GM19395 (cell line): ENCODE data around the gene ZFP69B.

Experiments used
- ATAC-seq: cut with Tn5 transposase; IDR thresholded peaks from one replicate; pipeline ENCODE4 v1.9.1; 2021; ENCODE audit warnings: mild to moderate bottlenecking, moderate library complexity; ENCODE audit not compliant: unreplicated experiment

ZFP69B gene

DNA sequence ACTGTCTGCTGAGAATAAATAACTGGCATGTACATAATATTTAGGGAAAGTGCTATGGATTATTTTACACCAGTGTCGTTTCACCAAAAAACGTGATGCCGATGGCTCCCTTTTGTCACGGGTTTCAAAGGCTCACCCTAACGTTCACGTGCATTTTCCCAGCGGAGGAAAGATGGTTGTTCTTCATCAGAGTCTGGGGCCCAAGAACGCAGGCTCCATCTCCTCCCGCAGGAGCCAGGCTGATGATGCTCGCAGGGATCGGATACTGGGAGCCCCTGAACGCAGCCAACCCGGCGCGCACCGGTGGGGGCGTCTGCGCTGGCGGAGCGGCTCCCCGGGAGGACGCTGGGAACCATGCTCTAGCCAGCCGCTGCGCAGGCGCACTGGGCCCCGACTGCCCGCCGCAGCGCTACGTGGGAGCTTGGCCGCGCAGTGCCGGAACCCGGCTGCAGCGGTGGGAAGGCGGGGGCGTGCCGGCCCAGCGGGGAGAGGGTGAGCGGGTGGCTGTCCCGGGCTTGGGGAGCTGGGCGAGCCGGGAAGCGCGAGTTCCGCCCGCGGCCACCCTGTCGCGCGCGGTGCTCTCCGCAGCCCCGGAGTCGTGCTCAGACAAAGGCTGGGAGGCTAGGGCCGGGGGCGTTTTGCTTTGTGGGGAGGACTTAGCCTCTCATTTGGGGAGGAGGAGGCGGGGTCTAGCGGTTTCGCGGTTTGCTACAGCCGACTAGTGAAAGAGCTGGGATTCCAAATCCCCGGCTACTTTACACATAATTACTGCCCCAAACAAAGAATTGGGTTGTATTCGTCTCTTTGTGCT is at the start of gene ZFP69B:
Gene ZFP69B (plus strand): TSS at position 793 of the 811 bp plus-strand sequence. CDS start 486 bp downstream, outside the sequence.
- ATAC-seq, result peak; percentile 84

DNA sequence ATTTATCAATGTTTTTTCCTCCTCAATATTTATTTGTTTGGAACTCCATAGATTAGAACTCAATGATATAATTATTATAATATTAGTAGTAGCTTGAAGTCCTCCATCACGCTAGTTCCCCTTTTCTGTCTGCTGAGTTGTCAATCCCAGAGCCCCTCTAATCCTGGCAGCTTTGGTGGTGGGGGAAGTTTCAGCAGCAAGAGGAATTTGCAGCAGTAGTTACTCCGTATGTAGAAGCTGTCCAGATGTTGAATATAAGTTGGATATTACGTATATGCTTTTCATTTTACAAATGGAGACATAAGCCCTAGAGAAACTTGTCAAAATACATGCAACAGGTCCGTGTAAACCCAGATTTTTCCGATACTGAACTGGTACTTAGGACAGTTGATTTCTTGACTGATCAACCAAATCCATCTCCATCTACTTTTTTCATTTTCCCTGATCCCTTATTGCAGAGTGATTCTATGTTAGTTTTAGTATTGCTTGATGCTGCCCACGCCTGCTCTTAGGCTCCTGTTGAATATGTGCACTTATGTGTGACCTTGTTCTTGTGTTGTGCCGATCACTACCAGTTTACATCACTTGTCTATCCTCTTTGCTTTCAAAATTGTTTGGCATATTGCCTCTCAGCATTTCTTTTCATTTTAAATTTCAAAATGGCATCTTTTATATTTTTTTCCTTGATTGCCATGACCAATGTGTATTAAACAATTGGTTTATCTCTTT is 48.6 kb upstream of the ZFP69B start:
- ATAC-seq, result no peak

DNA sequence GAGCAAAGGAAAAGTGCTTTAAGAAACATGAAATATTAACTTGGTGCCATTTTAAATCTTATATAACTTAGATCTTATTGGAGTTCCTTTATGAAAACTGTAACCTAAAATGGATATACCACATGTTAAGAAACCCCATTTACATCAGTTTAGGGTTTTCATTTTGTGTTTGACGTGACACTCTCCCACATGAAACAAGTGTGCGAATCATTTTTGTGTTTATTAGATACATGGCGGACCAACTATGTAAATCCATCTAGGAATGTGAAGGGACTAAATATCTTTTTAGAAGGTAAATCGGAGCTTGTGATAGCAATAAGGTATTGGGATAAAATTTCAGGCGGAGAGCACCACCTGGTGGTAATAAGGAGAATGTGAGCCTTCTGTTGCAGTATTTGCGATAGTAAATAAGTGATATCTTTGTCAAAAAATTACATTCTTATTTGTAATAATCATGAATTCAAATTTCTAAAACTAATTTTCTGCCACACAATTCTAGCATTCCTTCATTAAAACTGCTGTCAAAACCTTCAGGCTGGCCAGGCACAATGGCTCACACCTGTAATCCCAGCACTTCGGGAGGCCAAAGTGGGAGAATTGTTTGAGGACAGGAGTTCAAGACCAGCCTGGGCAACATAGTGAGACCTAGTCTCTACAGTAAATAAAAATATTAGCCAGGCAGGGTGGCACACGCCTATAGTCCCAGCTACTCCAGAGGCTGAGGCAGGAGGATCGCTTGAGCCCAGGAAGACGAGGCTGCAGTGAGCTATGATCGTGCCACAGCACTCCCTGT is 45.4 kb upstream of the ZFP69B start:
- no peak for ATAC-seq

DNA sequence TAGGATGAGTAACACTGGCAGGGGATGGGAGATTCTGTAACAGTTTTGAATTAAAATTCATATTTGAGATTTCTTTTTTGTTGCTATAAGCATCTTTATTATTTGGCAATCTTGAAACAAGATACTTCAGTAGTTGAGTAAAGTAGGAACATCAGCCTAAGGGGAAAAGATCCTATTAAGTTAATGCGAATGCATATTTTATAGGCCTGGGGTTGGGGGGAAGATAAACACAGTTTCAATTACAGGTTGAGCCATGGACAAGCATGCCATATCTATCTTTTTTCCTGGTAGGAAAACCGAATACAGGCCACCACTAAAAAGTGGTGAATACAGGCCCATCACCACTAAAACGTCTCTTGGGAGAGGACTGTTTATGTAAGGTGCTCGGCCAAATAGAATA is 44.5 kb upstream of the ZFP69B start:
- no peak for ATAC-seq

DNA sequence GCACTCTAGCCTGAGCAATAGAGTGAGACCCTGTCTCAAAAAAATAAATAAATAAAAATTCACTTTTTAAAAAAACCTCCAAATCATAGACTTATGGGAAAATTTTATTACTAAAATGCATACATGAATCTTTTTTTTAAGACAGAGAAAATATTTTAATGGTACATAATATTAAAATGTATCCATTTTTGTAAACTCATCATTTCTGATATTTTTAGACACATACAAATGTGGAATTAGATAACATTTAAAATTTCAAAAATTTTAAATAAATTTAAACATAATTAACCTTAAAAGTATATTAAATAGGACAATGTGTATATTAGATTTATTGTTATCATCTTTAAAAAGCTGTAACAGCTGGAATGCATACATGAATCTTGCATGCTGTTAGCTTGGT is 42.8 kb upstream of the ZFP69B start:
- ATAC-seq, result no peak

DNA sequence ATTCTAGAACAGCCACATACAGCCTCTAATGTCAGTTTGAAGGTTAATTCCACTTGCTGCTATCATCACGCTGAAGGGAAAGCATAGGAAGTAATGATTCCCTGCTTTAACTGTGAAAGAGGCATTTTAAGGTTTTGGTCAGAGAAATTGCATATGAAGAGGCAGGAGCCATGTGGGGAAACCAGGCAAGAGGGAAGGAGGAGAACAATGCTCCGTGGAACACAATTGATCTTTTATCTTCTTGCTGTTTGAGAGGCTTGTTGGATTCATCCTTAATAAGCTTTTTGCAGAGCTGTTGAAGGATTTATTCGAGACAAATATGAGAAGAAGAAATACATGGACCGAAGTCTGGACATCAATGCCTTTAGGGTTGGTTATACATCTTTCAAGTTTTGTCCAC is 40.8 kb upstream of the ZFP69B start:
- ATAC-seq, result no peak

DNA sequence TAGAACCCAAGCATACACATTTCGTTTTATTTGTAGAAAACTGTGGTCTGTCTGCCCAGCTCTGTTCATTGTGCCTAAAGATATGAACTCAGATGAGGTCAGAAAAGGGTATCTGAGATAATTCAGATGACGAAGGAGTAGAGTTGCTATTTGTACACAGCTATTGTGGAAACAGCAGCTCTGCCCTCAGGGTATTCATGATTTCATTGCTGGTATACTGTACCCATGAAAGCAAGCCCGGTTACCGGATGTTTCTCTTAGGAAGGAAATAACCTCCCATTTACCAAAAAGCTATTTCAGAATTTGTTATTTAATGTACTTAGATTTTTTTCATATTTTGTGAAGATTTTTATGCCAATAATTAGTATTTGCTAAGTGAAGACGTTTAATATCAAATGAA is 39.0 kb upstream of the ZFP69B start:
- no peak for ATAC-seq

DNA sequence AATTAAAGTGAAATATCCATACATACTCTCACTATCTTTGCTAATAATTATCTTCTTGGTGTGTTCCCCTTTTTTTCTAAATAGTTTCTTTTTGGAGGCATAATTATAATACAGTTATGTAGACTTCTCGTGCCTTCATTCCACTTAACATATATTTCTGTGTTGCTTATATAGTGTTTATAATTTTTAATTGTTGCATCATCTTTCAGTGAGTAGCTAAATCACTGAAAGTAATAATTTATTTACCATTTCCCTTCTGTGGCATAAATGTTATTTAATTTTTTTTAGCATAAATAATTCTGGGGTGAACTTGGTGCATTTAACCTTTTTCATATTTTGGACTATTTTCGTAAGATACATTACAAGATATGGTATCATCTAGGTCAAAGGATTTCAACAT is 38.4 kb upstream of the ZFP69B start:
- ATAC-seq, result no peak

DNA sequence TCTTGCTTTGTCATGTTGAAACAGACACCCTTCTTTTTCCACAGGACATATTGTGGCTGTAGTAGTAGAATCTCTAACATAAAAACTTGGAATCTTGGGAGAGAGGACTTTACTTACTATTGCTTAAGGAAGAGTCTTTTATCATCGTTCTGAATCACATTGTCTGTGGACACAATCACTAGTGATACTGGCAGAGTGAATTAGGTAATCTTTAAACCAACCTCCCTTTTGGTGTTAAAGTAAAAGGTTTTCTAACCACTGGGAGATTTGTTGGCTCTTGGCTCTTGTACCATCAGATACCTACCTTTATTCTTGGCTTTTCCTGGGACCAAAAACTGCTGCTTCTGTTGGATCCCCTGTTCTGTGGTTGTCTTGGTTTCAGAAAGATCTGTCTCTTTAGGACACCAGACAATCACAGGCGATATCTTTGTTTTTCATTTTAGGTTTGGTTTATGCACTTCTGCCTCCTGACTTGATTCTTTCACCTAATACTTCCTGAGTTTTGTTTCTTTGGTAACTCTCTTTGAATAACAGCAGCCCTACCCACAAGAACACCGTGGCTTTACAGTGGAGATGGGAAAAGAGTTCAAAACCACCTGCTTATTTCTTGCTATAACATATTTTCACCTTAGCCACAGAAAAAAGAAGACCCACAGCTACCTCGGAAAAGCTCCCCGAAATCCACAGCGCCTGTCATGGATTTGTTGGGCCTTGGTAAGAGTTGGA is 36.6 kb upstream of the ZFP69B start:
- ATAC-seq, result no peak

DNA sequence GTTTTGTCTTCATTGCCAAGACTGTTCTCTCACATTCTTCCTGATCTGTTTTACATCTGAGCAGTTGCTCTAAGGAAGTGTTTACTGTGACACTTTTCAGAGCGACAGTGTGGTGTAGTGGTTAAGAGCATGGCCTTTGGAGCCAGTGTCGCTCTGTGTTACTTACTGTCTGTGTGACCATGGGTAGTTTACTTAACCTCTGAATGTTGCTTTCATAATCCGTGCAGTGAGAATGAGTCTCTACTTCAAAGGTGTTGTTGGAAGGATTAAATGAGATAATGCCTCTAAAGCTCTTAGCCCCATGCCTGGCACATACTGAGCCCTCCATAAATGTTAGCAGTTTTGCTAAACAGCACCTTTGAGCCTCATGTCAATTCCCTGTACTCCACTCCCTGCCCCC is 35.9 kb upstream of the ZFP69B start:
- ATAC-seq, result no peak

DNA sequence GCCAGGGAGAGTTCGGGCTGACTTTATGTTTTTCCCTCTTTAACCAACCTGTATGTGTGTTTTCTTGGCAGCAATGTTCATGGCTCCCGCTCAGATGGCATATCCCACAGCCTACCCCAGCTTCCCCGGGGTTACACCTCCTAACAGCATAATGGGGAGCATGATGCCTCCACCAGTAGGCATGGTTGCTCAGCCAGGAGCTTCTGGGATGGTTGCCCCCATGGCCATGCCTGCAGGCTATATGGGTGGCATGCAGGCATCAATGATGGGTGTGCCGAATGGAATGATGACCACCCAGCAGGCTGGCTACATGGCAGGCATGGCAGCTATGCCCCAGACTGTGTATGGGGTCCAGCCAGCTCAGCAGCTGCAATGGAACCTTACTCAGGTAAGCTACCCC is 33.6 kb upstream of the ZFP69B start:
- ATAC-seq, result no peak

DNA sequence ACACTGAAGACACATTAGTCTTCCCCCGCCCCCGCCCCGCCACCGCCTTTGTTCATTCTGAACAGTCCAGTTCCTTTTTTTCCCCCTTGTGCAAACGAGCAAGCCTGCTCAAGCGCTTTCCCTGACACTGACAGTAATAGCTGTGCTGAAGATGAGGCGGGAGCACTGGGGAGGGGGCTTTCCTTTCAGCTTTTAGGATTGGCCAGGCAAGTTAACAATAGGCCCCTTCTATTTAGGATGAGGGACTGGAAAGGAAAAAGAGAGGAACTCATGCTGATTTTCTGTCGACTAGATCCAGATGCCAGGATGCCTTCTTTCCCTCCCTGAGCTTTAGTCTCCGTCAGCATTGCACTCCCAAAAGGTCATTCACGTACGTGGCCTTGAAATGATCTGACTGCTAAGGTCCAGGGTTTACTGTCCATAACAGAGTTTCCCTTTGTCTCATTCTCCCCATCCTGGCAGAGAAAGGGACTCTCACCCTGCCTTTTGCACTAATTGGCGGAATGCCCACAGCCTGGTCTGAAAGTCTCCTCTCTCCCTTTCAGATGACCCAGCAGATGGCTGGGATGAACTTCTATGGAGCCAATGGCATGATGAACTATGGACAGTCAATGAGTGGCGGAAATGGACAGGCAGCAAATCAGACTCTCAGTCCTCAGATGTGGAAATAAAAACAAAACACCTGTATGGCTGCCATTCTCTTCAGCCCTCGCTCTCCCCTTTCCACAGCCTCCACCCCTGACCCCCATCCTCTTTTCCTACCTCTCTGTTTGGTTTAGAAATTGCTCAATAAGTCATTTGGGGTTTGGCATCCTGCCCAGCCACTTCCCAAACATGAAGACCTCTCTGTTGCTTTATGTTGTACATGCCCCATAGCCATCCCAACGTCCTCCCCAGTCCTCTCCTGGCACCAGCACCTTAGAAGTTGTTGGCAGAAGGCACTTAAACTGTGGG is 28.6 kb upstream of the ZFP69B start:
- no peak for ATAC-seq

DNA sequence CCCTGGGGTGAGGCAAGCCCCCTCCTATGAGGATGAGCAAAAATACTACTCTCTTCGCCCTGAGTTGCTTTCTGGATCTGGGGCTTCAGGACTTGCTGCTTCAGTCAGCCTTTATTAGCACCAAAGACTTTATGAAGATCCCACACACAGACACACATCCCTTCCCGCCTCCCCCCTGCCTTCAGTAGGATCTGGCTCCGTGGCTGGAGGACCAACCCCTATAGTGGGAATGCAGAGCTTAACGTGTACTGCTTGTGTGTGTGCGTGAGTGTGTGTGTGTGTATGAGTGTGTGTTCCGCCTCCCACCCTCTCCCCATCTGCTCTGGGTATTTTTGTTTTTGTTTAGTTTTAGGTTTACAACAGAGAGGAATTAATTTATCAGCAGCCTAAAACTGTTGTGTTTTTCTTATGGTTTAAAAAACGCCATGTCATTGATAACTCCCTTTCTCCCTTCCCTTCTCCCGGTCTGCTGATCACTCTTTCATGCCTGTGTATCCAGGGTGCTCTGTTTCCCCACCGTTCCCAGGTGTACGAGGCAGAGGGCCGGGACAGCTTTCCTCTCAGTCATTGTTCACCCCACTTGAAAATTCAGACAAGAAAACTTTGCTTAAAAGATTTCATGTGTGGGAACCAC is 27.5 kb upstream of the ZFP69B start:
- no peak for ATAC-seq

DNA sequence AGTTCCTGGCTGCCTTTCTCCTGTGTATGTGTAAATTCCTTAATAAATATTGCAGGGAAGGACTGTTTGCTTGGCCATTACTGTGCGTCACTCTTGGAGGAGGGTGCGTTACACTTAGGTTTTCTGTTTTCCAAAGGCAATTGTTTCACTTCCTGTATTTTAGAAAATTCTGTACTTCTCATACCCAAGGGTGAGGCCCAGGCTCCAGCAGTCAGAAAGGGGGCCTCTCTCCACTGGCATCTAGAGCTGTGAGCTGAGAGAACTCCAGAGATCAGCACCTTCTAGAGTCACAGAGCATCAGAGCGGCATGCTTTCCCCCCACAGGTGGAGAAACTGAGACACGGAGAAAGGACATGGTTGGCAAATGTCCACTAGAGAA is 27.0 kb upstream of the ZFP69B start:
- no peak for ATAC-seq

DNA sequence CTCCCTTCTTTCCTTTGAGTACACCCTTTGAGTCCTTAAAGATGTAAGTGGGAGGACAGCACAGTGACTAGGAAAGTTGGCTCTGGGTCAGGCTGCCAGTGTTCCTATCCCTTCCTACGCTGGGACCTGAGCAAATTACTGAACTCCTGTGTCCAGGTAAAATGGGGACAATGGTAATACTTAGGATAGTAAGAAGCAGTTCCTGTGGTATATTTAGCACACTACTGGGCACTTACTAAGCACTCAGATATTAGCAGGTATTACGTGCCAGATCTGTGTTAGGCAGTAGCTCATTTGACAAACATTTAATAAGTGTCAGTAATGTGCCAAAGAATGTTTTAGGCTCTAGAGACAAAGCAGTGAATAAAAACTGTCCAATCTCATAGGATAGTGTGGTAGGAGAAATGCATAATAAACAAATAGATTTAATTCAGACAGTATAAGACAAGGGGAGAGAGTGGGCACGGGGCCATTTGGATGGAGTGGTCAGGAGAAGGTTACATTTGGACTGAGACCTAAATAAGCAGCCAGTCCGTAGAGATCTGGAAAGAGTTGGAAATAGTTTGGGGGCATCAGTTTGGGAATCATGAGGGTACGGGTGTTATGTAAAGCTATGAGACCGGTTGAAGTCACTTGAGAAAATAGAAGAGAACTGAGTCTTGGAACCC is 26.2 kb upstream of the ZFP69B start:
- no peak for ATAC-seq

DNA sequence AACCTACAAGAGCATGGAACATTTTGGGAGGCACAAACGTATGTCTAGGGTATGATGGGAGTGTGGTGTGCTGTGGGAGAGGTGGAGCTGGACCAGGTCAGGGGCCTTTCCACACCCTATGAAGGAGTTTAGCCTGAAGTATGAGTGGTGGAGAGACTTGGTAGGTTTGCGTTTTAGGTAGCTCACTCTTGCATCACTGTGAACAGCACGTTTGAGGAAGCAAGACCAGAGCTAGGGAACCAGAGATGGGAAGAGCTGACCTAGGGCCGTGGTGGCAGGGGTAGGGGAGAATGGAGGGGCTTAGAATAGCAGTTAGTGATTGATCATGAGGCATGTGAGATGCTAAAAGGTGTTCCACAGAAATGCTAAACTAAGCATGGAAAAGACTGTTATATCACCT is 25.1 kb upstream of the ZFP69B start:
- ATAC-seq, result no peak

DNA sequence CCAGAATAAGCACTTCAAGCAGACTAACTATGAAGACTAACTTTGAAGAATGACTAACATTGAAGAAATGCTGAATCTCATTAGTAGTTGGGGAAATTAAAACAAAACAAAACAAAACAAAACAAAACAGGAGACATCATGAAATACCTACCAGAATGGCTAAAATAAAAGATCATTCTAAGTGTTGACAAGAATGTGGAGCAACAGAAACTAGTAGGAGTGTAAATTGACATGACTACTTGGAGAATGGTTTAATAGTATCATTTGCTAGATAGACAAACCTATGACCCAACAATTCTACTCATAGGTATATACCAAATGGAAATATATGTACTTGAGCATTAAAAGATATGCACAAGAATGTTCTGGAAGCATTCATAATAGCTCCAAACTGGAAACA is 18.9 kb upstream of the ZFP69B start:
- no peak for ATAC-seq

DNA sequence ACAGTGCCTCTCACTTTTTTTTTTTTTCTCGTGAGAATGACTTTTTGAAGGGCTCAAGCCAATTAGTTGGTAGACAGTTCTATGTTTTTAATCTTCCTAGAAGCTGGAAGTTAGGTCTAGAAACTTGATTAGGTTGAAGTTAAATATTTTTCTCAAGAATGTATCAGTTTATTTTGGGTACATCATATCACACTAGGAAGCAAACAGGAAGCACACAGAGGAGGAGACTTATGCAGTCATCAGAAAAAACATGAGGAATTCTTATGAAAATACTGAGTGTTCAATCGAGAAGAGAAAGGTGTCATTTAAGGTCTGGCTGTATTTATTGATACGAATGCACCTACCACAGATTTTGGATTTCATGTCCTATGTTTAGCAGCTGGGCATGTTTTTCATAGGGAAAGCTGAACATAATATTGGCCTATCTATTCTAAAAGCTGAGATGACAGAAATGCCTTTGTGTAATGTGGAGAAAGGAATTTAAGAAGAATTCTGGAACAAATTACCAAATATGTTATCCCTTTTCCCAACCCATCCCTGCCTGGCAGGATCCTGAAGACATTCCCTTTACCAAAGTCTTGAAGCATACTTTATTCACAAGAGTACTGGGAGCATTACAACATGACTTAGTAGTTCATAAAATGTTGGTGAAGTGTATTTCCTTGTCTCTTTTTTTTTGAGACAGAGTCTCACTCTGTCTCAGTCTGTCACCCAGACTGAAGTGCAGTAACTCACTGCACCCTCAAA is 17.5 kb upstream of the ZFP69B start:
- no peak for ATAC-seq
